Effector memory CD8-positive, alpha-beta T cell (primary cell): ENCODE measurements around the gene PRLHR.

ENCODE experiments used
- ATAC-seq: fragments of 150-1000 bp; cut with Tn5 transposase; replicated peaks from 2 replicates; pipeline ENCODE4 v1.10.0; 2021; ENCODE audit warnings: mild to moderate bottlenecking, moderate library complexity
- DNase-seq, 3 experiments: peaks; one replicate each; pipeline ENCODE4 v3.0.0; 2021
- H3K27ac Mint-ChIP-seq, 2 donors: one replicate each; pipeline ENCODE4 v1.8.0; 2022; ENCODE audit warnings: mild to moderate bottlenecking in 2 of 2, mixed read lengths in 2 of 2, moderate library complexity in 2 of 2
- H3K27me3 Mint-ChIP-seq, 2 donors: one replicate each; pipeline ENCODE4 v1.8.0; 2022; ENCODE audit warnings: mixed read lengths in 2 of 2
- H3K36me3 Mint-ChIP-seq: one replicate; pipeline ENCODE4 v1.8.0; 2022; ENCODE audit warnings: mild to moderate bottlenecking, moderate library complexity, mixed read lengths; ENCODE audit not compliant: insufficient read depth
- H3K4me1 Mint-ChIP-seq, 2 donors: one replicate each; pipeline ENCODE4 v1.8.0; 2022; ENCODE audit warnings: low read depth in 2 of 2, mixed read lengths in 2 of 2
- H3K4me3 Mint-ChIP-seq, 2 donors: one replicate each; pipeline ENCODE4 v1.8.0; 2022; ENCODE audit warnings: mild to moderate bottlenecking in 2 of 2, mixed read lengths in 2 of 2, moderate library complexity in 2 of 2
- H3K9me3 Mint-ChIP-seq, 2 donors: one replicate each; pipeline ENCODE4 v1.8.0; 2022; ENCODE audit warnings: mixed read lengths in 2 of 2

Gene PRLHR

DNA sequence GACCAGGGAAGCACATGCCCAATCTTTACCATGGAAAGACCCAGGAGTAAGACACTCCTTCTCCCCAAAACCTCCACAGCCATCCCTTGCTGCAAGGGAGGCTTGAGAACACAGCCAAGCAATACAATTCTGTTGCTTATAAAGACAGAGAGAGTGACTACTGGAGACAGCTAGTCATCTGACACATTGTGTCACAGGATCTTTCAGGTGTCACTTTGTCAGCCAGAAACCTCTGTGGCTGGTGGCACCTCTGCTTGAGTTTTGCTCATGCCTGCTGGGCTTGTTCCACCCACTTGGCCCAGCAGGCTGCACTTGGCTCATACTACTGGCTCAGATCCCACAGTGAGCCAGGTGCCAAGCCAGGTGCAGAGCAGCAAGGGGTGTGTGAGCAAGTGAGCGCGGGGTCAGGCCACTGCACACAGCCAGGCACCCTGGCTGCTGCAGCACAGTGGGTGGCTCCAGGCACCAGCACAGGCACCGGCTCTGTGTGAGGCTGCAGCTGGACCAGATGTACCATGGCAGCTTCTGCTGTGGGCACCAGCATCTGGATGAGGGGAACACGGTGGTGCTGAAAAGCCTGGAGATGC is 12.4 kb upstream of the PRLHR start:
- no peaks in the 10 kb centered on the region for H3K36me3 Mint-ChIP-seq
- no peak overlapping the region for H3K27ac Mint-ChIP-seq
- no peaks in the 10 kb centered on the region for H3K9me3 Mint-ChIP-seq
- DNase-seq: no peak
- no peaks in the 10 kb centered on the region for H3K4me1 Mint-ChIP-seq
- ATAC-seq: no peak
- H3K27me3 Mint-ChIP-seq: peaks cover 0 to 79% of the 10 kb centered on the region in 2 donors
- H3K4me3 Mint-ChIP-seq: no peak overlapping the region

DNA sequence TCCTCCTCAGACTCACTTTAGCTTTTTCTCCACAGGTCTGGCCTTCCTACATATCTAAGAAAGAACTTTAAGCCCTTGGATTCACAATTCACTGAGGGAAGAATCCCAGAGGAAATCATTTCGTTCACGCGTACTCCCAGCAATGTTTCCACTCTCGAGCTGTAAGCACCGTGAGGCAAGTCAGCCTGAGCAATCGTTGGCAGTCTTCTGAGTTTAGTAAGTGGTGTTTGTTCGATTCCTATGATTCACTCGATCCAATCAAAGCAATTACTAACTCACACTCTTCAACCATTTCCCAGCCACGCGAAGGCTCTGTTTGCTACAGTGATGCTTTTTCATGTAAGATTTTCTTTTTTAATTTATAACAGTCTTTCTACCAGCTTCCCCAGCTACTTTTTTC is 10.2 kb upstream of the PRLHR start:
- H3K4me1 Mint-ChIP-seq: no peaks in the 10 kb centered on the region
- H3K27ac Mint-ChIP-seq: no peak overlapping the region
- ATAC-seq (no peak), DNase-seq (no peak)
- no peaks in the 10 kb centered on the region for H3K36me3 Mint-ChIP-seq
- no peaks in the 10 kb centered on the region for H3K9me3 Mint-ChIP-seq
- H3K4me3 Mint-ChIP-seq: no peak overlapping the region
- H3K27me3 Mint-ChIP-seq: peaks cover 10 to 85% of the 10 kb centered on the region in 2 donors

GRCh38 chr10:118596426-118597124 is 1.1 kb upstream of the PRLHR start:
- Mint-ChIP-seq H3K9me3 (peaks cover 0 to 2% of the 10 kb centered on the region in 2 donors), H3K27me3 (peaks cover 89 to 99% of the 10 kb centered on the region in 2 donors)
- ATAC-seq: no peak

GRCh38 chr10:118595064-118595420 is 406 bp downstream of the PRLHR start:
- no peak overlapping the region for H3K27ac Mint-ChIP-seq
- H3K27me3 Mint-ChIP-seq: peaks cover 83 to 91% of the 10 kb centered on the region in 2 donors
- ATAC-seq: no peak
- peaks cover 8 to 11% of the 10 kb centered on the region in 2 donors for H3K4me1 Mint-ChIP-seq
- H3K4me3 Mint-ChIP-seq: peak overlapping the region in 1 of 2 donors; percentile 50
- H3K9me3 Mint-ChIP-seq: peaks cover 0 to 2% of the 10 kb centered on the region in 2 donors
- no peak for DNase-seq
- no peaks in the 10 kb centered on the region for H3K36me3 Mint-ChIP-seq

More at GRCh38 chr10:118596426-118597124, 1.1 kb upstream of the PRLHR start:
- H3K36me3 Mint-ChIP-seq: no peaks in the 10 kb centered on the region
- no peak overlapping the region for H3K4me3 Mint-ChIP-seq
- no peak for DNase-seq
- no peak overlapping the region for H3K27ac Mint-ChIP-seq
- H3K4me1 Mint-ChIP-seq: peaks cover 8 to 11% of the 10 kb centered on the region in 2 donors

DNA sequence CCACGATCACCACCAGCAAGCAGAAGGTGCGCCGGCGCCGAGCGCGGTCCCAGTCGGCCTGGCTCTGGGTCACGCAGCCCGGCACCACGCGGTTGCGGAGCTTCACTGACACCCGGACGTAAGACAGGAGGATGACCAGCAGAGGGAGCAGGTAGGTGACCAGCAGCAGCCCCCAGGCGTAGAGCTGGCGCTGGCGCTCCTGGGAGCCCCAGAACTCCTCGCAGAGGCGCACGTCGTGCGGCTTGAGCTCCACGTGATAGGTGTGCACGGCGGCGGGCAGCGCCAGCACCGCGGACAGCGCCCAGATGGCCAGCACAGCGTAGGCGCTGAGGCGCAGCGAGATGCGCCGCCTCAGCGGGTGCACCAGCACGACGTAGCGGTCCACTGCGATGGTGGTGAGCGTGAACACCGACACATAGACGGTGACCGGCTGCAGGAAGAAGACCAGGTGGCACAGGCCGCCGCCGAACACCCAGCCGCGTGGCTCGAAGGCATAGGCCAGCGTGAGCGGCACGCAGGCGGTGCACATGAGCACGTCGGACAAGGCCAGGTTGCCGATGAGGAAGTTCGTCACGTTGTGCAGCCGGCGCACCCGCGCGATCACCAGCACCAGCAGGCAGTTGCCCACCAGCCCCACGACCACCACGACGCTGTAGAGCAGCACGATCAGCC is 920 bp downstream of the PRLHR start:
- Mint-ChIP-seq H3K27me3 (peaks cover 78 to 86% of the 10 kb centered on the region in 2 donors), H3K4me1 (peaks cover 8 to 11% of the 10 kb centered on the region in 2 donors), H3K27ac (no peak overlapping the region), H3K9me3 (peaks cover 0 to 2% of the 10 kb centered on the region in 2 donors), H3K36me3 (no peaks in the 10 kb centered on the region), H3K4me3 (no peak overlapping the region)
- ATAC-seq (no peak), DNase-seq (no peak)

- no peaks in the 10 kb centered on the region for H3K36me3 Mint-ChIP-seq
- H3K27ac Mint-ChIP-seq: no peak overlapping the region
- DNase-seq (no peak), ATAC-seq (no peak)
- H3K27me3 Mint-ChIP-seq: peaks cover 75 to 79% of the 10 kb centered on the region in 2 donors
- peaks cover 8 to 11% of the 10 kb centered on the region in 2 donors for H3K4me1 Mint-ChIP-seq
- H3K4me3 Mint-ChIP-seq: no peak overlapping the region
- H3K9me3 Mint-ChIP-seq: peaks cover 0 to 2% of the 10 kb centered on the region in 2 donors
Observed at GRCh38 chr10:118592675-118593330, 2.6 kb downstream of the PRLHR start.

DNA sequence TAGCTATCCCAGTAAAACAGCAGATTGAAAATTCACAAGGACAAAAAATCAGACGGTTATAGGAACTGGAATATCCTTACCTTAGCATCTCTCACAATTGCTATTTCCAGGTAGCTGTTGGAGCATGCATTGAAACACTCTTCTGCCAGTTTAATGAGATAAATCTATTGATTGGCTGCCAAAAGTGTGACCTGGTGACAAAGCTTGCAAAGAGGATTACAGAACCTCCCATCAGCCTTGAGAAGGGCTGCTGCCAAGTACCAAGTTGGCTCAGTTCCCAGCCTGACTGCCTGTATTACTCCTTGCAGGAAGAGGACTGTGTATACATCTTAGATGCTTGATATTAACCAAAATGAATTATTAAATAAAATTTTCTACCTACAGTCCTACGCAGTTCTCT is 5.1 kb downstream of the PRLHR start:
- Mint-ChIP-seq H3K4me1 (peaks cover 3 to 4% of the 10 kb centered on the region in 2 donors), H3K27me3 (peaks cover 61 to 67% of the 10 kb centered on the region in 2 donors), H3K4me3 (no peak overlapping the region), H3K9me3 (no peaks in the 10 kb centered on the region), H3K27ac (no peak overlapping the region), H3K36me3 (no peaks in the 10 kb centered on the region)
- DNase-seq: no peak
- ATAC-seq: no peak

GRCh38 chr10:118587881-118588651 is 7.4 kb downstream of the PRLHR start:
- no peak overlapping the region for H3K4me3 Mint-ChIP-seq
- no peaks in the 10 kb centered on the region for H3K36me3 Mint-ChIP-seq
- no peaks in the 10 kb centered on the region for H3K4me1 Mint-ChIP-seq
- H3K27ac Mint-ChIP-seq: no peak overlapping the region
- DNase-seq (no peak), ATAC-seq (no peak)
- H3K9me3 Mint-ChIP-seq: no peaks in the 10 kb centered on the region
- H3K27me3 Mint-ChIP-seq: peaks cover 39 to 44% of the 10 kb centered on the region in 2 donors

DNA sequence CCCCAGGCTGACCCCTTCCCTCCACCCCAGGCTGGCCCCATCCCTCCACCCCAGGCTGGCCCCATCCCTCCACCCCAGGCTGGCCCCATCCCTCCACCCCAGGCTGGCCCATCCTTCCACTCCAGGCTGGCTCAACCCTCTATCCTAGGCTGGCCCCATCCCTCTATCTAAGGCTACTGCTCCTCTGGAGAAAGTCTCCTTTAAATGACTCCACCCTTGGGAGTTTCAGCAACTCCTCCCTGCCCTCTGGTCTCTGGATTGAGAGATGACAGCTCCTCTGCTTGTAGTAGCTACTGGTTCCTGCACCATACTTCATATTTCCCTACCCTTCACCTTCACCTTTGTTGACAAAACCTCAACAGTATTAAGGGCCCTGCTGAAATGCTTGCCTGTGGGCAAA is 8.5 kb downstream of the PRLHR start:
- no peak overlapping the region for H3K27ac Mint-ChIP-seq
- H3K9me3 Mint-ChIP-seq: no peaks in the 10 kb centered on the region
- DNase-seq (no peak), ATAC-seq (no peak)
- peaks cover 27 to 38% of the 10 kb centered on the region in 2 donors for H3K27me3 Mint-ChIP-seq
- H3K4me1 Mint-ChIP-seq: no peaks in the 10 kb centered on the region
- no peak overlapping the region for H3K4me3 Mint-ChIP-seq
- H3K36me3 Mint-ChIP-seq: no peaks in the 10 kb centered on the region

- ATAC-seq: no peak
- Mint-ChIP-seq H3K27me3 (peaks cover 19 to 34% of the 10 kb centered on the region in 2 donors), H3K36me3 (no peaks in the 10 kb centered on the region), H3K4me1 (no peaks in the 10 kb centered on the region), H3K27ac (no peak overlapping the region), H3K9me3 (no peaks in the 10 kb centered on the region), H3K4me3 (no peak overlapping the region)
- no peak for DNase-seq
Observed at GRCh38 chr10:118585794-118586193, 9.7 kb downstream of the PRLHR start.

- no peak overlapping the region for H3K4me3 Mint-ChIP-seq
- H3K4me1 Mint-ChIP-seq: no peaks in the 10 kb centered on the region
- H3K27ac Mint-ChIP-seq: no peak overlapping the region
- DNase-seq (no peak), ATAC-seq (no peak)
- H3K9me3 Mint-ChIP-seq: no peaks in the 10 kb centered on the region
- H3K27me3 Mint-ChIP-seq: peaks cover 19 to 40% of the 10 kb centered on the region in 2 donors
- H3K36me3 Mint-ChIP-seq: no peaks in the 10 kb centered on the region
Observed at GRCh38 chr10:118585234-118585633, 10.2 kb downstream of the PRLHR start.

GRCh38 chr10:118584181-118584954 is 11.1 kb downstream of the PRLHR start:
- no peak for DNase-seq
- no peak for ATAC-seq
- Mint-ChIP-seq H3K27ac (peak overlapping the region in 1 of 2 donors; percentile 27), H3K27me3 (peaks cover 19 to 46% of the 10 kb centered on the region in 2 donors), H3K36me3 (no peaks in the 10 kb centered on the region), H3K4me1 (no peaks in the 10 kb centered on the region), H3K4me3 (no peak overlapping the region), H3K9me3 (no peaks in the 10 kb centered on the region)
